HEK293 (cell line): Measurements from ENCODE around the gene ZBTB21.

Experiments
- CTCF ChIA-PET: fragments of 350-600 bp; formaldehyde crosslinking; extraction: SDS; loops from one replicate; lab custom pipeline; 2021; ENCODE audit warnings: antibody characterized with exemption; lab: Yijun Ruan, JAX
- POLR2A ChIA-PET: fragments of 300-600 bp; formaldehyde crosslinking; extraction: SDS; loops from one replicate; lab custom pipeline; 2020; ENCODE audit warnings: antibody characterized with exemption, inconsistent platforms; lab: Yijun Ruan, JAX
- H3K27ac ChIP-seq: fragments of 200-500 bp; sonication (Bioruptor generic); 2 replicates; pipeline ENCODE4 v1.5.1; 2014; ENCODE audit warnings: low read depth, low read length, control low read depth, inconsistent platforms; ENCODE audit errors: extremely low read depth
- H3K36me3 ChIP-seq, 2 experiments: fragments of 200-500 bp in 1 of 2; sonication (Bioruptor generic) in 1 of 2; 1 replicate in 1 of 2; 2 replicates in 1 of 2; pipeline ENCODE4 v1.5.1; 2014 to 2017; ENCODE audit warnings: inconsistent platforms in 2 of 2, low read length in 2 of 2; ENCODE audit not compliant: control insufficient read depth in 2 of 2, insufficient read depth in 1 of 2
- H3K4me1 ChIP-seq: fragments of 200-500 bp; sonication (Bioruptor generic); 2 replicates; pipeline ENCODE4 v1.5.1; 2014; ENCODE audit warnings: mild to moderate bottlenecking, low read length, inconsistent platforms; ENCODE audit not compliant: control insufficient read depth, insufficient read depth
- H3K4me3 ChIP-seq: 2 replicates; pipeline ENCODE4 v1.5.1; 2011; ENCODE audit warnings: low read depth, mild to moderate bottlenecking, control low read depth, low read length, moderate library complexity
- H3K9me3 ChIP-seq: fragments of 200-500 bp; sonication (Bioruptor generic); 2 replicates; pipeline ENCODE4 v1.5.1; 2014; ENCODE audit warnings: low read depth, low read length, inconsistent platforms; ENCODE audit not compliant: control insufficient read depth, insufficient read depth
- AEBP2 ChIP-seq: fragments of 450-650 bp; formaldehyde crosslinking; IDR thresholded peaks from 2 replicates; pipeline ENCODE4 v1.5.1; 2016; ENCODE audit warnings: missing biosample characterization, missing genetic modification characterization, borderline replicate concordance
- OSR2 ChIP-seq: fragments of 450-650 bp; formaldehyde crosslinking; IDR thresholded peaks from 2 replicates; pipeline ENCODE4 v1.5.1; 2016; ENCODE audit warnings: missing biosample characterization, missing genetic modification characterization
- OVOL3 ChIP-seq: fragments of 450-650 bp; formaldehyde crosslinking; IDR thresholded peaks from 2 replicates; pipeline ENCODE4 v1.5.1; 2016; ENCODE audit warnings: missing biosample characterization, missing genetic modification characterization
- ZBTB8A ChIP-seq: fragments of 450-650 bp; formaldehyde crosslinking; IDR thresholded peaks from 2 replicates; pipeline ENCODE4 v1.5.1; 2016; ENCODE audit warnings: missing biosample characterization, missing genetic modification characterization
- ZFHX2 ChIP-seq: fragments of 450-650 bp; formaldehyde crosslinking; conservative IDR thresholded peaks from 2 replicates; pipeline ENCODE4 v1.5.1; 2016; ENCODE audit warnings: missing biosample characterization, missing genetic modification characterization
- ZIC2 ChIP-seq: fragments of 450-650 bp; formaldehyde crosslinking; IDR thresholded peaks from 2 replicates; pipeline ENCODE4 v1.5.1; 2016; ENCODE audit warnings: missing biosample characterization, missing genetic modification characterization
- ZNF138 ChIP-seq: fragments of 450-650 bp; formaldehyde crosslinking; IDR thresholded peaks from 2 replicates; pipeline ENCODE4 v1.5.1; 2016; ENCODE audit warnings: missing biosample characterization, missing genetic modification characterization, borderline replicate concordance
- ZNF19 ChIP-seq: fragments of 450-650 bp; formaldehyde crosslinking; IDR thresholded peaks from 2 replicates; pipeline ENCODE4; 2016; ENCODE audit warnings: missing biosample characterization, missing genetic modification characterization, low read depth
- ZNF221 ChIP-seq: fragments of 450-650 bp; formaldehyde crosslinking; IDR thresholded peaks from 2 replicates; pipeline ENCODE4 v1.5.1; 2017; ENCODE audit warnings: missing biosample characterization, missing genetic modification characterization, borderline replicate concordance
- ZNF248 ChIP-seq: fragments of 450-650 bp; formaldehyde crosslinking; IDR thresholded peaks from 2 replicates; pipeline ENCODE4 v1.5.1; 2017; ENCODE audit warnings: missing biosample characterization, missing genetic modification characterization
- ZNF280D ChIP-seq: fragments of 450-650 bp; formaldehyde crosslinking; IDR thresholded peaks from 2 replicates; pipeline ENCODE4 v1.5.1; 2016; ENCODE audit warnings: missing biosample characterization, missing genetic modification characterization
- ZNF366 ChIP-seq: fragments of 450-650 bp; formaldehyde crosslinking; conservative IDR thresholded peaks from 2 replicates; pipeline ENCODE4 v1.5.1; 2016; ENCODE audit warnings: missing biosample characterization, missing genetic modification characterization
- ZNF449 ChIP-seq: fragments of 450-650 bp; formaldehyde crosslinking; IDR thresholded peaks from 2 replicates; pipeline ENCODE4 v1.5.1; 2017; ENCODE audit warnings: missing biosample characterization, mild to moderate bottlenecking, missing genetic modification characterization, moderate library complexity
- ZNF529 ChIP-seq: fragments of 450-650 bp; formaldehyde crosslinking; IDR thresholded peaks from 2 replicates; pipeline ENCODE4 v1.5.1; 2017; ENCODE audit warnings: missing genetic modification characterization, missing biosample characterization; ENCODE audit not compliant: insufficient replicate concordance
- ZNF530 ChIP-seq: fragments of 450-650 bp; formaldehyde crosslinking; IDR thresholded peaks from 2 replicates; pipeline ENCODE4 v1.5.1; 2016; ENCODE audit warnings: low read depth, missing biosample characterization, missing genetic modification characterization
- ZNF555 ChIP-seq: fragments of 450-650 bp; formaldehyde crosslinking; conservative IDR thresholded peaks from 2 replicates; pipeline ENCODE4 v1.5.1; 2017; ENCODE audit warnings: missing biosample characterization, mild to moderate bottlenecking, missing genetic modification characterization, inconsistent platforms
- ZNF623 ChIP-seq: fragments of 450-650 bp; formaldehyde crosslinking; IDR thresholded peaks from 2 replicates; pipeline ENCODE4 v1.5.1; 2016; ENCODE audit warnings: missing biosample characterization, missing genetic modification characterization
- ZNF664 ChIP-seq: fragments of 450-650 bp; formaldehyde crosslinking; IDR thresholded peaks from 2 replicates; pipeline ENCODE4 v1.5.1; 2016; ENCODE audit warnings: missing biosample characterization, missing genetic modification characterization
- ZNF677 ChIP-seq: fragments of 450-650 bp; IDR thresholded peaks from 2 replicates; pipeline ENCODE4 v1.5.0; 2018; ENCODE audit warnings: missing biosample characterization, mild to moderate bottlenecking, missing genetic modification characterization, moderate library complexity
- TF ChIP-seq, protein P1 (sequence below): fragments of 450-650 bp; formaldehyde crosslinking; IDR thresholded peaks from 2 replicates; pipeline ENCODE4 v1.5.1; 2016; ENCODE audit warnings: missing biosample characterization, missing genetic modification characterization
- TF ChIP-seq, protein P2 (sequence below): fragments of 450-650 bp; formaldehyde crosslinking; IDR thresholded peaks from 2 replicates; pipeline ENCODE4 v1.5.1; 2016; ENCODE audit warnings: missing biosample characterization, missing genetic modification characterization

The ZBTB21 gene

DNA sequence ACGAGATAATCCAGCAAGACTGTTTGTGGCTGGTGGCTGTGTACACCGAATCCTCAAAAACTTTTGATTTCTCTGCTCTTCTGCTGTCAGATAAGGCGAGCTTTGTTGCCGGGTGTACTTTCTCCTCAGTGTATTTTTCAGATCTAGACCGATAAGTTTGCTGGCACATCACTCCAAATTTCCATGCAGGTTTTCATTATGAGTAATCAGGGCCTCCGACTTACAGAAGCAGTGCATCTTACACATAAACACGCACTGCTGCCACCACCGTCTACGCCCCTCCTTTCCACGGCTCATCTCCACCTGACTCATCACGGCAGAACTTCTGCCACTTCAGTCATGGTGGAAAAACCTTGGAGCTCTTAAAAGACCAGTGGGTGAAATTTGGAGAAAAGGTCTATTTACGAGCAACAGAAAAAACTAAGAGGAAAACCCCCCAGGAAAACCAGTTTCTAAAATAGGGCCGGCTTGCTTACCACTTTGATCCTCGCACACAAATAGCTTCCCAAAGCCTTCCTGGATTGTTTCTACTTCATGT is 7.7 kb downstream of the ZBTB21 start:
- Histone ChIP-seq H3K36me3 (peaks cover 10 to 50% of the 10 kb centered on the region in 2 experiments; a peak in 2 of 3 replicates), H3K27ac (no peak overlapping the region), H3K4me1 (0 out of 2 replicates have a peak, but pooled peaks cover 3% of the 10 kb centered on the region), H3K4me3 (no peak overlapping the region), H3K9me3 (no peaks in the 10 kb centered on the region)
- ChIA-PET CTCF (interaction anchor here (0.5 to 0.6 kb wide), 2 partner anchors 97 to 256 kb away, joined by 3 to 4 read pairs; no protein-coding TSS in a partner anchor), POLR2A (no interaction called here)
- TF ChIP-seq, protein P1, sequence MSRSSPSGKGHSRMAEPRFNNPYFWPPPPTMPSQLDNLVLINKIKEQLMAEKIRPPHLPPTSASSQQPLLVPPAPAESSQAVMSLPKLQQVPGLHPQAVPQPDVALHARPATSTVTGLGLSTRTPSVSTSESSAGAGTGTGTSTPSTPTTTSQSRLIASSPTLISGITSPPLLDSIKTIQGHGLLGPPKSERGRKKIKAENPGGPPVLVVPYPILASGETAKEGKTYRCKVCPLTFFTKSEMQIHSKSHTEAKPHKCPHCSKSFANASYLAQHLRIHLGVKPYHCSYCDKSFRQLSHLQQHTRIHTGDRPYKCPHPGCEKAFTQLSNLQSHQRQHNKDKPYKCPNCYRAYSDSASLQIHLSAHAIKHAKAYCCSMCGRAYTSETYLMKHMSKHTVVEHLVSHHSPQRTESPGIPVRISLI (tag by site-specific recombination), result no peak
- peak; percentile 65 for TF ChIP-seq OSR2 (tag by site-specific recombination)

GRCh38 chr21:42001781-42002180 is 8.4 kb downstream of the ZBTB21 start:
- ChIA-PET CTCF (interaction anchor here (0.6 kb wide), 2 partner anchors 26 to 257 kb away, joined by 3 to 4 read pairs; no protein-coding TSS in a partner anchor), POLR2A (no interaction called here)
- Histone ChIP-seq H3K4me1 (0 out of 2 replicates have a peak, but pooled peaks cover 3% of the 10 kb centered on the region), H3K4me3 (no peak overlapping the region), H3K9me3 (no peaks in the 10 kb centered on the region), H3K27ac (no peak overlapping the region), H3K36me3 (peaks cover 17 to 49% of the 10 kb centered on the region in 2 experiments; a peak in 2 of 3 replicates)
- no peak for TF ChIP-seq ZNF449 (tag by site-specific recombination)
- TF ChIP-seq, protein P1 (tag by site-specific recombination), result no peak
- no peak for TF ChIP-seq ZBTB8A (tag by site-specific recombination)
- TF ChIP-seq ZNF248, result no peak
- no peak for TF ChIP-seq ZFHX2
- no peak for TF ChIP-seq ZNF664 (tag by site-specific recombination)
- no peak for TF ChIP-seq ZNF530 (tag by site-specific recombination)
- TF ChIP-seq, protein P2, sequence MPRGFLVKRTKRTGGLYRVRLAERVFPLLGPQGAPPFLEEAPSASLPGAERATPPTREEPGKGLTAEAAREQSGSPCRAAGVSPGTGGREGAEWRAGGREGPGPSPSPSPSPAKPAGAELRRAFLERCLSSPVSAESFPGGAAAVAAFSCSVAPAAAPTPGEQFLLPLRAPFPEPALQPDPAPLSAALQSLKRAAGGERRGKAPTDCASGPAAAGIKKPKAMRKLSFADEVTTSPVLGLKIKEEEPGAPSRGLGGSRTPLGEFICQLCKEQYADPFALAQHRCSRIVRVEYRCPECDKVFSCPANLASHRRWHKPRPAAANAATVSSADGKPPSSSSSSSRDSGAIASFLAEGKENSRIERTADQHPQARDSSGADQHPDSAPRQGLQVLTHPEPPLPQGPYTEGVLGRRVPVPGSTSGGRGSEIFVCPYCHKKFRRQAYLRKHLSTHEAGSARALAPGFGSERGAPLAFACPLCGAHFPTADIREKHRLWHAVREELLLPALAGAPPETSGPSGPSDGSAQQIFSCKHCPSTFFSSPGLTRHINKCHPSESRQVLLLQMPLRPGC (tag by site-specific recombination), result no peak
- no peak for TF ChIP-seq ZNF221
- no peak for TF ChIP-seq ZNF623

DNA sequence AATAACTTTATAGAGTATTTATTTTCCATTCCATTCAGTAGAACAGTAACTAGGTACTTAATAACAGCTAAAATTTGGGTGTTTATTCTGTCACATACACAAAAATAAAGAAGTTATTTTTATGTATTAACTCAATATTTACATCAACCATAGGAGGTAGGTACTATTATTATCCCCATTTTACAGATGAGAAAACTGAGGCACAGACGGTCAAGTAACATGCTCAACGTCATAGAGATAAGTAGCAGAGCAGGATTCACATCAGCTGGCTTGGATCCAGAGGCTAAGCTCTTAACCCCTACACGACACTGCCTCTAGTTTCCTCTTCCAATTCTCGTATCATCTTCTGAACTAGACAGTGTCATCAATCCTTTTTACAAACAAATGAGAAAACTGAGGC is 9.3 kb downstream of the ZBTB21 start:
- Histone ChIP-seq H3K9me3 (no peaks in the 10 kb centered on the region), H3K36me3 (peaks cover 22 to 55% of the 10 kb centered on the region in 2 experiments; a peak in 2 of 3 replicates), H3K4me3 (no peak overlapping the region), H3K4me1 (0 out of 2 replicates have a peak, but pooled peaks cover 3% of the 10 kb centered on the region), H3K27ac (no peak overlapping the region)
- CTCF ChIA-PET, result no interaction called here
- POLR2A ChIA-PET, result no interaction called here
- TF ChIP-seq AEBP2, result no peak
- TF ChIP-seq ZNF529 (tag by site-specific recombination), result no peak
- no peak for TF ChIP-seq ZNF366 (tag by site-specific recombination)
- TF ChIP-seq ZNF19 (tag by site-specific recombination), result no peak
- TF ChIP-seq OVOL3 (tag by site-specific recombination), result no peak
- TF ChIP-seq ZNF677, result 0 out of 2 replicates have a peak, but pooled peaks have one; percentile 12
- TF ChIP-seq ZNF138 (tag by site-specific recombination), result no peak
- TF ChIP-seq ZNF280D (tag by site-specific recombination), result 0 out of 2 replicates have a peak, but pooled peaks have one; percentile 12
- TF ChIP-seq ZIC2, result no peak
- TF ChIP-seq ZNF555 (tag by site-specific recombination), result no peak
